Neural cell (in vitro differentiated cells): Measurements from ENCODE around the gene UNC5A.

ENCODE experiments used
- CTCF ChIP-seq: fragments of 450-650 bp; IDR thresholded peaks from 2 replicates; pipeline ENCODE4 v1.5.1; 2014; ENCODE audit warnings: antibody characterized with exemption, mild to moderate bottlenecking, moderate library complexity; ENCODE audit not compliant: poor library complexity, severe bottlenecking
- EP300 ChIP-seq: fragments of 450-650 bp; conservative IDR thresholded peaks from 2 replicates; pipeline ENCODE4 v1.6.1; 2014; ENCODE audit warnings: antibody characterized with exemption, mild to moderate bottlenecking, moderate library complexity; ENCODE audit not compliant: poor library complexity, severe bottlenecking
- MXI1 ChIP-seq: fragments of 450-650 bp; conservative IDR thresholded peaks from 2 replicates; pipeline ENCODE4 v1.6.1; 2014; ENCODE audit warnings: antibody characterized with exemption, mild to moderate bottlenecking; ENCODE audit not compliant: poor library complexity, severe bottlenecking
- POLR2AphosphoS5 ChIP-seq: IDR thresholded peaks from 2 replicates; pipeline ENCODE4 v1.6.1; 2012
- REST ChIP-seq: IDR thresholded peaks from 2 replicates; pipeline ENCODE4 v1.6.1; 2012; ENCODE audit warnings: borderline replicate concordance
- TAF1 ChIP-seq: IDR thresholded peaks from 2 replicates; pipeline ENCODE4 v1.6.1; 2012; ENCODE audit warnings: low read depth

- no peak for TF ChIP-seq CTCF
- TF ChIP-seq EP300, result no peak
- no peak for TF ChIP-seq POLR2AphosphoS5
- TF ChIP-seq MXI1, result no peak
- no peak for TF ChIP-seq REST
- TF ChIP-seq TAF1, result no peak
Measured at GRCh38 chr5:176821441-176821840, 11.1 kb downstream of the UNC5A start.
